Astrocyte of the spinal cord (primary cell): Measurements from ENCODE around the gene MAGI2.

Experiments used
- DNase-seq: peaks from one replicate; pipeline ENCODE4 v3.0.0; 2011; ENCODE audit warnings: low read depth, low spot score
- H3K4me3 ChIP-seq: 2 replicates; pipeline ENCODE4 v1.5.1; 2011; ENCODE audit warnings: low read depth, mild to moderate bottlenecking, low read length, moderate library complexity
- CTCF ChIP-seq: IDR thresholded peaks from 2 replicates; pipeline ENCODE4 v1.5.1; 2012; ENCODE audit warnings: low read depth, mild to moderate bottlenecking, low read length, inconsistent platforms
- in situ Hi-C: cut with HindIII; loops from 2 replicates; pipeline ENCODE4 v1.10.0; 2017; ENCODE audit warnings: low sequenced_read_pairs

Gene MAGI2

GRCh38 chr7:78906735-78907134 is 546.7 kb downstream of the MAGI2 start:
- TF ChIP-seq CTCF, result no peak
- no peak overlapping the region for H3K4me3 ChIP-seq
- DNase-seq, result no peak
- in situ Hi-C loops, result no loop called here

DNA sequence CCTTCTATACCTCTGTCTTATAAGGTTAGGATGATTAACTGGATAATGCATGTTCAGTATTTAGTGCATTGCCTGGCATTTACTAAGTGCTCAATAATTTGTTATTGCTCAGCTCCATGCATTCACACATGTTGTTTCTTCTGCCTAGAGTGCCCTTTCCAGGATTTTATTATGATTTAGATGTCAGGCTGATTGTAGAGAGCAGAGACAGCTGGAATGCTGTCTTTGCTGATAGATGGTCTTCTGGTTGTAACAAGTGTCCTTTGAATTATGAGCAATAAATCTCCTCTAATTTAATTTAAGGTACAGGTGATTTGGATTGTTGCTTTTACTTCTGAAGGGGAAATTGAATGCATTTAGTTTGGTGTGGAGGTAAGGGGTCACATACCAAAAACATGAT is 548.0 kb downstream of the MAGI2 start:
- in situ Hi-C loops, result no loop called here
- no peak for TF ChIP-seq CTCF
- DNase-seq, result no peak
- no peak overlapping the region for H3K4me3 ChIP-seq

- no peak for TF ChIP-seq CTCF
- in situ Hi-C loops, result no loop called here
- no peak overlapping the region for H3K4me3 ChIP-seq
- no peak for DNase-seq
These were observed 548.5 kb downstream of the MAGI2 start for GRCh38 chr7:78904983-78905382.

- no peak for DNase-seq
- H3K4me3 ChIP-seq, result no peak overlapping the region
- in situ Hi-C loops, result no loop called here
- no peak for TF ChIP-seq CTCF
These were observed 551.9 kb downstream of the MAGI2 start for GRCh38 chr7:78901566-78901965.

- no peak for DNase-seq
- in situ Hi-C loops, result no loop called here
- TF ChIP-seq CTCF, result no peak
- H3K4me3 ChIP-seq, result no peak overlapping the region
These were observed 552.7 kb downstream of the MAGI2 start for GRCh38 chr7:78900806-78901205.

DNA sequence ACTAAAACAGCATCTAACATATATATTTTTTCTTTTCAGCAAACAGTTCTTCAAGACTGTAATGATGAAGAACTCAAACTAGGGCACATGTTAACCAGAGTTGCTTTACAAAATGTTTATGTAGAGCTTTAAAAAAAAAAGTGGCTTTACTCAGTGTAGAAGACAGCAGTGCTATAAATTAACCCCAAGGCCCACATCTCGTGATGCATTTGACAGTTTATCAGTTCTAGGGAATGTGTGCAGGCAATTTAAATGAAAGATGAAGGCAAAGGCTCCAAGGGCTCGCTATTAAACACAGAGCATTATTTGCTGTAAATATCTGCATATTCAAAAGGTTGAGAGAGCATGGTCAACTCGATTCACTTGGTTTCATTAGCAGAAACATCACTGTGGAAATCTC is 558.1 kb downstream of the MAGI2 start:
- in situ Hi-C loops, result no loop called here
- TF ChIP-seq CTCF, result no peak
- H3K4me3 ChIP-seq, result no peak overlapping the region
- no peak for DNase-seq

GRCh38 chr7:78879206-78879605 is 574.3 kb downstream of the MAGI2 start:
- TF ChIP-seq CTCF, result no peak
- no peak for DNase-seq
- in situ Hi-C loops, result no loop called here
- no peak overlapping the region for H3K4me3 ChIP-seq
